CD1c-positive myeloid dendritic cell (primary cell): Measurements from ENCODE around the gene PPDPF.
"Not testable (repeated sequence)": the region's sequence is repeated elsewhere in the genome, so short reads cannot be mapped to it uniquely, and the experiment has no call there.

Source experiments
- DNase-seq: peaks from one replicate; pipeline ENCODE4 v3.0.0-alpha.2; 2016; ENCODE audit errors: extremely low spot score

PPDPF gene

GRCh38 chr20:63564036-63564810 lies 43.7 kb downstream of the PPDPF start:
- DNase-seq, result no peak

DNA sequence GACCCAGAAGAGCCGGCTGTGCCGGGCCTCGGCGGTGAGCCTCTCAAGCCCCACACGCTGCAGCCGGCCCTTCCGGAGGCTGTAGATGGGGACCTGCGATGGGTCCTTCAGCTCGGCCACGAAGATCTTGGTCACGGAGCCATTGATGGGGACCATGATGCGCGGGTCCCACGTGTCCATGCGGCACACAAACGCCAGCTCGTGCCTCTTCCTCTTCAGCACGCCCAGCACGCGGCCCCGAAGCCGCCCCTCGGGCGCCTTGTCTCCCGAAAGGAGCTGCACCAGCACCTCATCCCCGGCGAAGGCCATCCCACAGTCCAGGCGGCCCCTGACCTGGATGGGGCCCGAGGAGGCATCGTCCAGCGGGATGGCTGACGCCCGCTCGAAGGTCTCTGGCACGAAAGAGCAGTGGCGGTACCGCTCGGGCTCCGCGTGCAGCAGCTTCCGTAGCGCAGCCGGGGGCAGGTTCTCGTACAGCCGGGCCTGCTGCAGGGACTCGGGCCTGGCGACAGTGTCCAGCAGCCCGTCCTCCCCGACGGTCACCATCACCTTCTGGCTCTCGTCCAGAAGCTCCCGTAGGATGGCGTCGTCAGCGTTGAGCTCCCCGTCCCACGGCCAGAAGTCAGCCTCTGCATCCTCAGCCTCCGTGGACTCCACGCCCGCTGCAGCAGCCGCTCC lies 44.6 kb downstream of the PPDPF start:
- DNase-seq, result no peak

GRCh38 chr20:63565699-63566335 lies 45.3 kb downstream of the PPDPF start:
- DNase-seq, result no peak

DNA sequence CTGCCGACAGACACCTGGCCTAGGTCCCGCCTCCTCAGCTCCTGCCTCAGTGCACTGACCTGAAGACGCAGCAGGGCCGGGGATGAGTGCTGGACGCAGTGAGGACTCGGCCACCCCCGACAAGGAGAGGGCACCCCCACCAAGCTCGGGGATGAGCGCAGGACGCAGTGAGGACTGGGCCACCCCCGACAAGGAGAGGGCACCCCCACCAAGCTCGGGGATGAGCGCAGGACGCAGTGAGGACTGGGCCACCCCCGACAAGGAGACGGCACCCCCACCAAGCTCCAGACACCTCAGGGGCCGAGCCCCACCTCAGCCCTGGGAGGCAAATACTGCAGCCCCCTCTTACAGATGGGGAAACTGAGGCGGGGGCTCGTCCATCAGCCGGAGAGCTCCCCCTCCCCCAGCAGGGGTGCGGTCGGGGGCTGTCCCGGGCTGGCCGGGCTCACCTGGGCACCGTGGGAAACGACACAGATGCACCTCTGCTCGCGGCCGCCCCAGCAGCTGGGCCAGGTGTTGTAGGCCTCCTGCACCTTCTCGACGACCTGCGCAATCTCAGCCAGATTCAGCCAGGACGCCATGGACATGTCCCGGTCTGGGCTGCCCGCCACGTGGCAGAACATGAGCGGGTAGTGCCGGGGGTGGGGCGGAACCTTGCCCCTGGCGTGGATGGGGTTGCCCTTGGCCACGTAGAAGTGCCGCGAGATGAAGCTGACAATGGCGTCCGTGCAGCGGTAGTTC lies 46.0 kb downstream of the PPDPF start:
- DNase-seq, result no peak

DNA sequence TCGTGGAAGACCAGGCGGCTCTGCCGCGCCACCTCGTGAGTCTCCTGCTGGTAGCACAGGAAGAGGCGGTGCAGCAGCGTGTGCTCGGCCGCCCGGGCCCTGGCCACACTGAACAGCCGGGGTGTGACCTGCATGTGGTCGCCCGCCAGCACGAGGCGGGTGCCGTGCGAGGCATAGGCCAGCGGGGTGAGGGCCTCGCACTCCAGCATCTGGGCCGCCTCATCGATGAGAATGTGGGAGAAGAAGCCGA lies 46.5 kb downstream of the PPDPF start:
- DNase-seq, result no peak

DNA sequence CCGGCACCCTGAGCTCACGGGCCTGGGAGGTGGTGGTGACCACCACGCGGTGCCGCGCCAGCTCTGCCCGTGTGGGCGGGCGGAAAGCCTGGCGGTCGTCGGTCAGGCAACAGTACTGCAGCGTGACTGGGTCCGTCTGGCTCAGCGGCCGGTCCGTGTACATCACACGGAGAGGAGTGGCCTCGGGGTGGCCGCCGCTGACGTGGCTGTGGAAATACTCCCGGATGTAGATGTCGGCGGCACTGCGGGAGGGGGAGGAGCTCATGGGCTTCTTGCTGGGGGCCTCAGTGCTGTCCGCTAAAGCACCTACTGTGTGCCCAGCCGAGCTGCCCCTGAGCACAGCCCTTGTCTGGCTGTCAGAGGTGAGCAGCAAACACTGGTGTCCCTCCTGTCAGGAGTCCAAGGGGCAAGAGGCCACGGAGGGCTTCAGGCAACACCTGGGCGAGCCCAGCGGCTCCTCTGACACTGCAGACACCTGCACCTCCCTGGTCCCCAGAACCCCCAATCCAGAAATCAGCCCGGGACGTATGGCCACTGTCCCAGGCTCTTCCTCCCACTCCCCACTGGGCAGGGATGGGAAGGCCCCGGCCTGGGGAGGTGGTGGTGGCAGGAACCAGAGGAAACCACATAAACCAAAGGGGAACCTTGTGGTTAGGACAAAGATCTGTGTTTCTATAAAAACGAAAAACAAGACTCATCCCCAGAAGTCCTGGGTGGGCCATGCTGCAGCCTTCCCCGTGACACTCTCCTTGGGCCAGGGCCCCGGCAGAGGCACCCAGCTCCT lies 47.0 kb downstream of the PPDPF start:
- peak; percentile 92 for DNase-seq

GRCh38 chr20:63568170-63568981 lies 47.8 kb downstream of the PPDPF start:
- no peak for DNase-seq

DNA sequence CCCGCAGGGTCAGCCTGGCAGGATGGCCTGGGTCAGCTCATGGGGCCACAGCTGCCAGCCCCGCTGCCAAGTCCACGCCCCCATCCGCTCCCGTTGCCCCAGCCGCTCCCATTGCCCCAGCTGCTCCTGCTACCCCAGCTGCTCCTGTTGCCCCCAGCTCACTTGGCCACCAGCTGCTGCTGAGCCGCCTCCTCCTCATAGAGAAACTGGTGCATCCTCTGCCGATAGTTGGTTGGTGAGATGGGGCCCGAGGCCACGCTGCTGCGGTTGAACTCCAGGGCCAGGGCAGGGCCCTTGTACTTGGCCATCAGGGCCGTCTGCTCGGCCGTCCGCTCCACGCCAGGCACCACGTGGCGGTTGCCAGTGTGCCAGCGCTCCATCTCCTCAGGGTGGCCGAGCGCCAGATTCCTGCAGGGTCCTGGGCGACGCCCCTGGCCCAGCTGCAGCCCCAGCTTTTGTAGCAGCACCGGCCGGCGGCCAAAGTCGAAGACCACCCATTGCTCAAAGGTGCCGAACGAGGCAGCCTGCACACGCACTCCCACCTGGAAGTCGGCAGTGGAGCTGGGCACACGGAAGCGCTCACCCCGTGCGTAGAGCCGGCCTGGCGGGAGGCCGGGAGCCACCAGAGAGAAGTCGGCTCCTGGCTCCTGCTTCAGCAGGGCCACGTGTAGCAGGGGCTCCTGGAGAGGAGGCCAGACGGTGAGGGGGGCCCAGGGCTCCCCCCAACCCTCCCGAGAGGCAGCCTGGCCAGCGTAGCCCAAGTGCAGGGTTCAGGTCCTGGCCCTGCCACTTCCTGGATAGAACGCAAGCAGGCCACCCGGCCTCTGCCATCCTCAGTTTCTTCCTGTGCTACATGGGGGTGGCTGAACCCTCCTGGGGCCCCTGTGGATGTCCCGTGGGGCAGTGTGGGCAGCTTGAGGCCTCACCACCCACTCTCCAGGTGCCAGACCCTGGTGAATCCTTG lies 48.7 kb downstream of the PPDPF start:
- DNase-seq, result no peak

GRCh38 chr20:63570281-63571086 lies 49.9 kb downstream of the PPDPF start:
- no peak for DNase-seq

DNA sequence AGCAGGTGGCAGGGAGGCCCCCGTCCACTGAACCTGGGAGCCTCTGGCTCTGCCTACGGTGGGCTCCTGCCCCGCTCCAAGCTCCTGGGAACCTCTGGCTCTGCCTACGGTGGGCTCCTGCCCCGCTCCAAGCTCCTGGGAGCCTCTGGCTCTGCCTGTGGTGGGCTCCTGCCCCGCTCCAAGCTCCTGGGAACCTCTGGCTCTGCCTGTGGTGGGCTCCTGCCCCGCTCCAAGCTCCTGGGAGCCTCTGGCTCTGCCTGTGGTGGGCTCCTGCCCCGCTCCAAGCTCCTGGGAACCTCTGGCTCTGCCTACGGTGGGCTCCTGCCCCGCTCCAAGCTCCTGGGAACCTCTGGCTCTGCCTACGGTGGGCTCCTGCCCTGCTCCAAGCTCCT lies 50.5 kb downstream of the PPDPF start:
- not testable (repeated sequence) for DNase-seq
